Neuronal stem cell (in vitro differentiated cells): ENCODE measurements around the gene ANKK1. TPM values are rescaled to one million over a fixed set of nuclear protein-coding genes. Genes with fewer than 3 reads are reported as not detected.

ENCODE experiments used
- DNase-seq: peaks from one replicate; pipeline ENCODE4 v3.0.0-alpha.2; 2013; ENCODE audit warnings: low spot score
- H2AFZ ChIP-seq: one replicate; pipeline ENCODE4 v1.6.1; 2013; ENCODE audit warnings: mild to moderate bottlenecking, low read length, inconsistent platforms
- H2AK5ac ChIP-seq: 2 replicates; pipeline ENCODE4 v1.6.1; 2013; ENCODE audit warnings: low read depth, mild to moderate bottlenecking, inconsistent platforms, low read length, moderate library complexity, mixed read lengths
- H2BK120ac ChIP-seq: 2 replicates; pipeline ENCODE4 v1.6.1; 2013; ENCODE audit warnings: low read depth, mild to moderate bottlenecking, inconsistent platforms, low read length, moderate library complexity, mixed read lengths
- H2BK12ac ChIP-seq: one replicate; pipeline ENCODE4 v1.6.1; 2013; ENCODE audit warnings: low read length, inconsistent platforms
- H2BK15ac ChIP-seq: 2 replicates; pipeline ENCODE4 v1.6.1; 2013; ENCODE audit warnings: mild to moderate bottlenecking, low read length, inconsistent platforms, mixed read lengths
- H2BK5ac ChIP-seq: one replicate; pipeline ENCODE4 v1.6.1; 2013; ENCODE audit warnings: inconsistent platforms, mild to moderate bottlenecking, low read length, moderate library complexity
- H3K14ac ChIP-seq: one replicate; pipeline ENCODE4 v1.6.1; 2013; ENCODE audit warnings: low read length, inconsistent platforms
- H3K18ac ChIP-seq: 2 replicates; pipeline ENCODE4 v1.6.1; 2013; ENCODE audit warnings: low read length, inconsistent platforms
- H3K23ac ChIP-seq: 2 replicates; pipeline ENCODE4 v1.6.1; 2013; ENCODE audit warnings: low read depth, mild to moderate bottlenecking, mixed read lengths, low read length, inconsistent platforms; ENCODE audit not compliant: poor library complexity
- H3K27ac ChIP-seq: replicated peaks from 3 replicates; pipeline ENCODE4 v1.5.1; 2013; ENCODE audit warnings: low read length, inconsistent platforms
- H3K27me3 ChIP-seq, 3 experiments: 2 replicates each; pipeline ENCODE4 v1.6.1; 2013; ENCODE audit warnings: low read length in 3 of 3, mild to moderate bottlenecking in 2 of 3, inconsistent platforms in 1 of 3, low read depth in 1 of 3, mixed read lengths in 1 of 3, moderate library complexity in 1 of 3; ENCODE audit not compliant: control insufficient read depth in 3 of 3, insufficient read depth in 3 of 3
- H3K36me3 ChIP-seq, 2 donors: replicated peaks in 1 of 2; 2 replicates each; pipeline ENCODE4 v1.6.1; 2013; ENCODE audit warnings: low read length in 2 of 2; ENCODE audit not compliant: control insufficient read depth in 2 of 2, insufficient read depth in 2 of 2
- H3K4ac ChIP-seq: 2 replicates; pipeline ENCODE4 v1.6.1; 2013; ENCODE audit warnings: inconsistent platforms, mild to moderate bottlenecking, low read length, moderate library complexity
- H3K4me1 ChIP-seq, 2 donors: 1 replicate in 1 of 2; 2 replicates in 1 of 2; pipeline ENCODE4 v1.6.1; 2013; ENCODE audit warnings: low read length in 2 of 2, low read depth in 1 of 2; ENCODE audit not compliant: control insufficient read depth in 2 of 2, insufficient read depth in 1 of 2
- H3K4me2 ChIP-seq: one replicate; pipeline ENCODE4 v1.6.1; 2013; ENCODE audit warnings: mild to moderate bottlenecking, low read length, inconsistent platforms; ENCODE audit not compliant: insufficient read depth, poor library complexity, severe bottlenecking
- H3K4me3 ChIP-seq, 2 donors: 2 replicates each; pipeline ENCODE4 v1.5.1; 2013; ENCODE audit warnings: low read length in 2 of 2, mild to moderate bottlenecking in 2 of 2, inconsistent platforms in 1 of 2, moderate library complexity in 1 of 2
- H3K79me1 ChIP-seq: one replicate; pipeline ENCODE4 v1.6.1; 2013; ENCODE audit warnings: low read depth, mild to moderate bottlenecking, inconsistent platforms, low read length, moderate library complexity
- H3K9ac ChIP-seq: one replicate; pipeline ENCODE4 v1.6.1; 2013; ENCODE audit warnings: mild to moderate bottlenecking, low read depth, low read length, inconsistent platforms; ENCODE audit not compliant: poor library complexity
- H3K9me3 ChIP-seq, 2 donors: replicated peaks in 1 of 2; 2 replicates each; pipeline versions ENCODE3 to v1.6.1; 2013; ENCODE audit warnings: low read length in 2 of 2, mild to moderate bottlenecking in 2 of 2, inconsistent platforms in 1 of 2, low read depth in 1 of 2, mixed read lengths in 1 of 2, moderate library complexity in 1 of 2; ENCODE audit not compliant: control insufficient read depth in 2 of 2, insufficient read depth in 1 of 2
- H4K8ac ChIP-seq: one replicate; pipeline ENCODE4 v1.6.1; 2013; ENCODE audit warnings: low read depth, mild to moderate bottlenecking, inconsistent platforms, low read length, moderate library complexity
- H4K91ac ChIP-seq: one replicate; pipeline ENCODE4 v1.6.1; 2013; ENCODE audit warnings: low read length, low read depth, mild to moderate bottlenecking, inconsistent platforms; ENCODE audit not compliant: poor library complexity
- WGBS, 2 donors: extraction: QIAGEN DNeasy Blood & Tissue Kit; methylation state at CpG; one replicate each; pipeline ENCODE4 v1.1.7; 2013; ENCODE audit warnings: missing lambda C conversion rate in 2 of 2, mixed read lengths in 1 of 2; ENCODE audit not compliant: insufficient read length in 2 of 2, insufficient replicate concordance in 1 of 2; ENCODE audit errors: extremely low coverage in 2 of 2; 5-methylcytosine and 5-hydroxymethylcytosine counted together
- polyA plus RNA-seq, 2 experiments: library from polyadenylated mRNA; stranded (reverse); fragments of 200-250 nt; gene quantifications; one replicate each; pipeline ENCODE4 v1.2.3, GENCODE V29; 2013

ANKK1 gene, protein sequence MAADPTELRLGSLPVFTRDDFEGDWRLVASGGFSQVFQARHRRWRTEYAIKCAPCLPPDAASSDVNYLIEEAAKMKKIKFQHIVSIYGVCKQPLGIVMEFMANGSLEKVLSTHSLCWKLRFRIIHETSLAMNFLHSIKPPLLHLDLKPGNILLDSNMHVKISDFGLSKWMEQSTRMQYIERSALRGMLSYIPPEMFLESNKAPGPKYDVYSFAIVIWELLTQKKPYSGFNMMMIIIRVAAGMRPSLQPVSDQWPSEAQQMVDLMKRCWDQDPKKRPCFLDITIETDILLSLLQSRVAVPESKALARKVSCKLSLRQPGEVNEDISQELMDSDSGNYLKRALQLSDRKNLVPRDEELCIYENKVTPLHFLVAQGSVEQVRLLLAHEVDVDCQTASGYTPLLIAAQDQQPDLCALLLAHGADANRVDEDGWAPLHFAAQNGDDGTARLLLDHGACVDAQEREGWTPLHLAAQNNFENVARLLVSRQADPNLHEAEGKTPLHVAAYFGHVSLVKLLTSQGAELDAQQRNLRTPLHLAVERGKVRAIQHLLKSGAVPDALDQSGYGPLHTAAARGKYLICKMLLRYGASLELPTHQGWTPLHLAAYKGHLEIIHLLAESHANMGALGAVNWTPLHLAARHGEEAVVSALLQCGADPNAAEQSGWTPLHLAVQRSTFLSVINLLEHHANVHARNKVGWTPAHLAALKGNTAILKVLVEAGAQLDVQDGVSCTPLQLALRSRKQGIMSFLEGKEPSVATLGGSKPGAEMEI
- polyA plus RNA-seq (2013, experiment 1 of 2), result 0.13 TPM
- polyA plus RNA-seq (2013, experiment 2 of 2), result 0.08 TPM

DNA sequence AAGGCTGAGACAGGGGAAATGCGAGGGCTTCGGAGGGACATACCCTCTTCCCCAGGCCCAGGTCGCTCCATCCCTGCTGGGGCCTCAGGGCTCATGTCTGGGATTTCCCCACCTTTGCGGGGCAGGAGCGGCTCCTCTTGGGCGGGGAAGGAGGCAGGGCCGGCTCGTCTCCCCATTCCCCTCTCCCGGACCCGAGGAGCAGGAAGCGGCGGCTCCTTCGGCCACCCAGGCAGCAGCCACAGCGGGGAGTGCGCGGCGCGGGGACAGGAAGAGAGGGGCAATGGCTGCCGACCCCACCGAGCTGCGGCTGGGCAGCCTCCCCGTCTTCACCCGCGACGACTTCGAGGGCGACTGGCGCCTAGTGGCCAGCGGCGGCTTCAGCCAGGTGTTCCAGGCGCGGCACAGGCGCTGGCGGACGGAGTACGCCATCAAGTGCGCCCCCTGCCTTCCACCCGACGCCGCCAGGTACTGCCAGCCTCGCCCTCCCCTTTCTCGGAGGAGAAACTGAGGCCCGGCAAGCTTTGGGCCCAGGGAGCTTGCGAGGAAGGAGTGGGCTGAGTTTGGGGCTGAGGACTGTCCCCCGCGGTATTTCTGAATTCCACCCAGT is at the start of gene ANKK1:
ANKK1 (plus strand) TSS at position 175 of the 607 bp plus-strand sequence; CDS start at position 281, 106 bp downstream.
- H2BK12ac ChIP-seq, result no peak within 1 kb of the TSS
- no peak within 1 kb of the TSS for H4K8ac ChIP-seq
- DNase-seq, result peak; percentile 29
- H3K27me3 ChIP-seq, result peaks cover 0 to 43% (median 0%) of the 10 kb centered on the region in 3 experiments
- H3K4me2 ChIP-seq, result peak within 1 kb of the TSS; percentile 69
- peak within 1 kb of the TSS; percentile 53 for H2AK5ac ChIP-seq
- H3K4me3 ChIP-seq, result peak within 1 kb of the TSS in 1 of 2 donors; percentile 71
- peak within 1 kb of the TSS; percentile 25 for H3K9ac ChIP-seq
- peak within 1 kb of the TSS; percentile 28 for H2BK120ac ChIP-seq
- no peak within 1 kb of the TSS for H2BK5ac ChIP-seq
- no peak within 1 kb of the TSS for H3K27ac ChIP-seq
- no peak within 1 kb of the TSS for H3K23ac ChIP-seq
- H2AFZ ChIP-seq, result peak within 1 kb of the TSS; percentile 22
- H4K91ac ChIP-seq, result no peak within 1 kb of the TSS
- H3K4ac ChIP-seq, result no peak within 1 kb of the TSS
- no peak within 1 kb of the TSS for H3K14ac ChIP-seq
- H3K18ac ChIP-seq, result peak within 1 kb of the TSS; percentile 90
- peak within 1 kb of the TSS; percentile 16 for H2BK15ac ChIP-seq
- no peaks in the 10 kb centered on the region for H3K9me3 ChIP-seq
- H3K36me3 ChIP-seq, result no peaks in the 10 kb centered on the region
- H3K79me1 ChIP-seq, result no peaks in the 10 kb centered on the region
- H3K4me1 ChIP-seq, result peaks cover 0 to 7% of the 10 kb centered on the region in 2 donors
- WGBS, 2 donors, result no CpG with 5 or more reads among the region's 46 CpGs

GRCh38 chr11:113338730-113339129 is 48.8 kb upstream of the ANKK1 start:
- no peak overlapping the region for H3K27ac ChIP-seq
- no peak overlapping the region for H4K8ac ChIP-seq
- H3K23ac ChIP-seq, result no peak overlapping the region
- H2BK120ac ChIP-seq, result no peak overlapping the region
- H3K4me3 ChIP-seq, result no peak overlapping the region
- no CpG with 5 or more reads among the region's 4 CpGs for WGBS, 2 donors
- H3K4me1 ChIP-seq, result no peaks in the 10 kb centered on the region
- H3K27me3 ChIP-seq, result no peaks in the 10 kb centered on the region
- H2BK15ac ChIP-seq, result no peak overlapping the region
- no peak overlapping the region for H3K18ac ChIP-seq
- no peak overlapping the region for H3K14ac ChIP-seq
- DNase-seq, result no peak
- no peaks in the 10 kb centered on the region for H3K79me1 ChIP-seq
- peaks cover 6 to 45% of the 10 kb centered on the region in 2 donors for H3K36me3 ChIP-seq
- H3K9me3 ChIP-seq, result peaks cover 0 to 2% of the 10 kb centered on the region in 2 donors
- H3K4me2 ChIP-seq, result no peak overlapping the region
- H4K91ac ChIP-seq, result no peak overlapping the region
- H3K4ac ChIP-seq, result no peak overlapping the region
- H2BK12ac ChIP-seq, result no peak overlapping the region
- no peak overlapping the region for H3K9ac ChIP-seq
- no peak overlapping the region for H2AFZ ChIP-seq
- H2BK5ac ChIP-seq, result no peak overlapping the region
- H2AK5ac ChIP-seq, result no peak overlapping the region

GRCh38 chr11:113339929-113340589 is 47.5 kb upstream of the ANKK1 start:
- no peak overlapping the region for H2BK12ac ChIP-seq
- no peak overlapping the region for H3K4ac ChIP-seq
- no peaks in the 10 kb centered on the region for H3K79me1 ChIP-seq
- no peak overlapping the region for H3K14ac ChIP-seq
- no peak overlapping the region for H3K4me2 ChIP-seq
- H4K91ac ChIP-seq, result no peak overlapping the region
- H2AFZ ChIP-seq, result no peak overlapping the region
- no peak overlapping the region for H4K8ac ChIP-seq
- H2BK120ac ChIP-seq, result no peak overlapping the region
- H3K4me3 ChIP-seq, result no peak overlapping the region
- peaks cover 7 to 50% of the 10 kb centered on the region in 2 donors for H3K36me3 ChIP-seq
- H3K4me1 ChIP-seq, result no peaks in the 10 kb centered on the region
- H3K23ac ChIP-seq, result no peak overlapping the region
- H2AK5ac ChIP-seq, result no peak overlapping the region
- no peak overlapping the region for H3K27ac ChIP-seq
- no CpG with 5 or more reads among the region's 6 CpGs for WGBS, 2 donors
- H2BK5ac ChIP-seq, result no peak overlapping the region
- H3K27me3 ChIP-seq, result no peaks in the 10 kb centered on the region
- H3K9me3 ChIP-seq, result peaks cover 0 to 2% of the 10 kb centered on the region in 2 donors
- no peak overlapping the region for H2BK15ac ChIP-seq
- DNase-seq, result no peak
- H3K18ac ChIP-seq, result no peak overlapping the region
- no peak overlapping the region for H3K9ac ChIP-seq
